NCI-H2081 treated with DMSO at 0.1 percent for 48 hours (cell line): ENCODE results near the gene EHD4.

ENCODE experiments used
- DNase-seq: peaks from one replicate; lab custom pipeline; 2025; lab: John Stamatoyannopoulos, UW

Gene EHD4

GRCh38 chr15:41881086-41881485, 91.3 kb downstream of the EHD4 start:
- no peak for DNase-seq

- no peak for DNase-seq
Measured at GRCh38 chr15:41880156-41880877, 92.0 kb downstream of the EHD4 start.

GRCh38 chr15:41879321-41879845, 93.0 kb downstream of the EHD4 start:
- DNase-seq, result no peak

GRCh38 chr15:41878355-41878699, 94.0 kb downstream of the EHD4 start:
- no peak for DNase-seq

- no peak for DNase-seq
Measured at GRCh38 chr15:41877631-41878354, 94.6 kb downstream of the EHD4 start.

- DNase-seq, result no peak
Measured at GRCh38 chr15:41876689-41877088, 95.7 kb downstream of the EHD4 start.

GRCh38 chr15:41876007-41876406, 96.3 kb downstream of the EHD4 start:
- no peak for DNase-seq

GRCh38 chr15:41874736-41875135, 97.6 kb downstream of the EHD4 start:
- no peak for DNase-seq

GRCh38 chr15:41873711-41874110, 98.6 kb downstream of the EHD4 start:
- no peak for DNase-seq

GRCh38 chr15:41872166-41872747, 100.1 kb downstream of the EHD4 start:
- no peak for DNase-seq

- DNase-seq, result no peak
Measured at GRCh38 chr15:41871175-41871905, 101.0 kb downstream of the EHD4 start.

GRCh38 chr15:41870689-41871081, 101.7 kb downstream of the EHD4 start:
- DNase-seq, result no peak

- DNase-seq, result no peak
Measured at GRCh38 chr15:41869770-41870688, 102.3 kb downstream of the EHD4 start.

GRCh38 chr15:41868321-41868720, 104.0 kb downstream of the EHD4 start:
- no peak for DNase-seq

GRCh38 chr15:41866872-41867579, 105.3 kb downstream of the EHD4 start:
- no peak for DNase-seq

GRCh38 chr15:41866263-41866703, 106.1 kb downstream of the EHD4 start:
- DNase-seq, result no peak

GRCh38 chr15:41865490-41866055, 106.8 kb downstream of the EHD4 start:
- no peak for DNase-seq

GRCh38 chr15:41862515-41863116, 109.7 kb downstream of the EHD4 start:
- DNase-seq, result no peak

- no peak for DNase-seq
Measured at GRCh38 chr15:41861736-41862356, 110.5 kb downstream of the EHD4 start.
